Loucy (cell line): Measurements from ENCODE around the gene SRGAP1.

ENCODE experiments used
- EZH2phosphoT487 ChIP-seq: fragments of 200-600 bp; IDR thresholded peaks from 2 replicates; pipeline ENCODE4 v1.6.1; 2018; ENCODE audit warnings: antibody characterized with exemption, mild to moderate bottlenecking, moderate library complexity, borderline replicate concordance
- TF ChIP-seq, protein P1 (sequence below): fragments of 200-600 bp; sonication (generic); conservative IDR thresholded peaks from 2 replicates; pipeline ENCODE4 v1.5.1; 2014; ENCODE audit warnings: mild to moderate bottlenecking, antibody characterized with exemption, low read length

DNA sequence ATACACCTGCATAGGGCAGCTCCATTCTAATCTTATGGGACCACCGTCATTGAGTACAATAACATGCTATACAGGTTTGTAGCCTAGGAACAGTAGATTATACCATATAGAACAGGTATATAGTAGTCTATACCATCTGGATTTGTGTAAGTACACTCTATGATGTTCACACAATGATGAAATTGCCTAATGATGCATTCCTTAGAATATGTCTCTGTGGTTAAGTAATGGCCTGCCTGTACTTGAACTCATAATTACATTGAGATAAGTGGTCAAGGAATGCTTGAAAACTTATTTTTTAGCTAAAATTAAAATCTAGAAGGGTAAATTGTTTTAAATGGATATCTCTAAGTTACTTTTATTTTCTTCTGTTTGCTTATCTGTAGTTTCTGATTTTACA is 152.7 kb downstream of the SRGAP1 start:
- TF ChIP-seq, protein P1, sequence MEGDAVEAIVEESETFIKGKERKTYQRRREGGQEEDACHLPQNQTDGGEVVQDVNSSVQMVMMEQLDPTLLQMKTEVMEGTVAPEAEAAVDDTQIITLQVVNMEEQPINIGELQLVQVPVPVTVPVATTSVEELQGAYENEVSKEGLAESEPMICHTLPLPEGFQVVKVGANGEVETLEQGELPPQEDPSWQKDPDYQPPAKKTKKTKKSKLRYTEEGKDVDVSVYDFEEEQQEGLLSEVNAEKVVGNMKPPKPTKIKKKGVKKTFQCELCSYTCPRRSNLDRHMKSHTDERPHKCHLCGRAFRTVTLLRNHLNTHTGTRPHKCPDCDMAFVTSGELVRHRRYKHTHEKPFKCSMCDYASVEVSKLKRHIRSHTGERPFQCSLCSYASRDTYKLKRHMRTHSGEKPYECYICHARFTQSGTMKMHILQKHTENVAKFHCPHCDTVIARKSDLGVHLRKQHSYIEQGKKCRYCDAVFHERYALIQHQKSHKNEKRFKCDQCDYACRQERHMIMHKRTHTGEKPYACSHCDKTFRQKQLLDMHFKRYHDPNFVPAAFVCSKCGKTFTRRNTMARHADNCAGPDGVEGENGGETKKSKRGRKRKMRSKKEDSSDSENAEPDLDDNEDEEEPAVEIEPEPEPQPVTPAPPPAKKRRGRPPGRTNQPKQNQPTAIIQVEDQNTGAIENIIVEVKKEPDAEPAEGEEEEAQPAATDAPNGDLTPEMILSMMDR, result no peak
- TF ChIP-seq EZH2phosphoT487, result no peak
